Panc1 (cell line): ENCODE measurements around the gene DYTN. TPM values are rescaled to one million over a fixed set of nuclear protein-coding genes. Genes with fewer than 3 reads are reported as not detected.

Experiments used
- ATAC-seq: fragments of 200-7000 bp; cut with Tn5 transposase; 2 replicates; pipeline ENCODE4 v1.9.1; 2020; ENCODE audit warnings: mild to moderate bottlenecking, moderate library complexity
- BruUV-seq: library from RNA; stranded (reverse); fragments of 400-500 nt; replicated peaks from 2 replicates; lab custom pipeline; 2021; lab: Mats Ljungman, UMichigan
- CTCF ChIA-PET: fragments of 300-600 bp; sonication (Branson Sonifier 250); formaldehyde crosslinking; loops from one replicate; lab custom pipeline; 2022; ENCODE audit warnings: antibody characterized with exemption; lab: Charles Lee
- POLR2A ChIA-PET: fragments of 300-600 bp; sonication (Branson Sonifier 250); formaldehyde crosslinking; loops from one replicate; lab custom pipeline; 2022; ENCODE audit warnings: antibody characterized with exemption; lab: Charles Lee
- DNase-seq: peaks from one replicate; pipeline ENCODE4 v3.0.0-alpha.2; 2010; ENCODE audit warnings: low read depth, low spot score
- H3K27ac ChIP-seq: 2 replicates; pipeline ENCODE4 v1.5.1; 2011; ENCODE audit warnings: mild to moderate bottlenecking, low read length, inconsistent platforms
- H3K27me3 ChIP-seq: fragments of 200-500 bp; sonication (Bioruptor generic); 2 replicates; pipeline ENCODE4 v1.6.0; 2014; ENCODE audit warnings: low read length, inconsistent platforms; ENCODE audit not compliant: control insufficient read depth, insufficient read depth
- H3K36me3 ChIP-seq: fragments of 200-500 bp; sonication (Bioruptor generic); 2 replicates; pipeline ENCODE4 v1.5.1; 2014; ENCODE audit warnings: inconsistent platforms, mild to moderate bottlenecking, low read length, moderate library complexity; ENCODE audit not compliant: control insufficient read depth, insufficient read depth
- H3K4me1 ChIP-seq: 2 replicates; pipeline ENCODE4 v1.5.1; 2011; ENCODE audit warnings: inconsistent platforms, mild to moderate bottlenecking, low read length, moderate library complexity; ENCODE audit not compliant: control insufficient read depth, insufficient read depth
- H3K4me3 ChIP-seq, 2 experiments: 2 replicates each; pipeline ENCODE4 v1.5.1; 2011 to 2012; ENCODE audit warnings: low read depth in 2 of 2, low read length in 2 of 2, mild to moderate bottlenecking in 2 of 2, inconsistent platforms in 1 of 2, moderate library complexity in 1 of 2
- H3K9me3 ChIP-seq: fragments of 200-500 bp; sonication (Bioruptor generic); 2 replicates; pipeline ENCODE4 v1.5.1; 2014; ENCODE audit warnings: low read depth, mild to moderate bottlenecking, inconsistent platforms, low read length, moderate library complexity; ENCODE audit not compliant: control insufficient read depth, insufficient read depth
- POLR2AphosphoS5 ChIP-seq: IDR thresholded peaks from 2 replicates; pipeline ENCODE4 v1.6.1; 2012; ENCODE audit warnings: mild to moderate bottlenecking, low read depth, low read length, moderate library complexity
- SIN3A ChIP-seq: IDR thresholded peaks from 2 replicates; pipeline ENCODE4 v1.6.1; 2012; ENCODE audit warnings: low read depth, mild to moderate bottlenecking, low read length, moderate library complexity, borderline replicate concordance; ENCODE audit not compliant: insufficient read depth
- TCF7L2 ChIP-seq: IDR thresholded peaks from 2 replicates; pipeline ENCODE4 v1.6.1; 2011; ENCODE audit warnings: mild to moderate bottlenecking, low read depth, low read length, inconsistent platforms
- in situ Hi-C: cut with HindIII; loops from 2 replicates; pipeline ENCODE4 v1.10.0; 2016; ENCODE audit warnings: low sequenced_read_pairs, low pct_unique_long_range_greater_than_20kb
- intact Hi-C: fragments of 100-400 bp; cut with micrococcal nuclease; formaldehyde crosslinking; loops from one replicate; pipeline ENCODE4 v1.10.0; 2022; ENCODE audit not compliant: unreplicated experiment
- total RNA-seq: library from RNA; stranded (reverse); gene quantifications from one replicate; pipeline ENCODE4 v1.2.1, GENCODE V29; 2021; ENCODE audit not compliant: unreplicated experiment
- TF ChIP-seq, protein P1 (sequence below), 2 experiments: IDR thresholded peaks; 2 replicates each; pipeline ENCODE4 v1.6.1; 2011 to 2012; ENCODE audit warnings: low read depth in 2 of 2, control low read depth in 1 of 2, low read length in 1 of 2, mild to moderate bottlenecking in 1 of 2, moderate library complexity in 1 of 2; ENCODE audit not compliant: insufficient read depth in 1 of 2
- TF ChIP-seq, protein P2 (sequence below): fragments of 450-650 bp; IDR thresholded peaks from 2 replicates; pipeline ENCODE4 v1.5.1; 2017; ENCODE audit warnings: mild to moderate bottlenecking

Gene DYTN
- total RNA-seq, 1 experiment from 2014 or later, result not detected

DNA sequence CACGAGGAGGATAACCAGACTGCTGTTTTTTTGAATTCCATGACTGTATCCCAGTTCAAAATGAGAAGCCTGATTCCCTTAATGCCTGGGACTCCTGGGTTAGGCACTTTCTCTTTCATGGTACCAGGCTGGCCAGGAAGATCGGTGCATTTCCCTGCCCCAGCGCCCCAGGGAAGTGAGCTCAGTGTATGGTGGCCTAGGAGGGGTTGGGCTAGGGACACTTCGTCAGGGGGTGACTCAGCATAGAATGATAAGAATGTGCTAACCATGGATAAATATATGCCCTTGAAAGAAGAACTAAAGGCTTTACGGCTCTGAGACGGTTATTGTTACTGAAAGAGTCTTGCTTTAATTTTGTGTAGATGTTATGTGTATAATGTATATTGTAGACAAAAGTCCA is 103.4 kb downstream of the DYTN start:
- no peak overlapping the region for H3K4me3 ChIP-seq
- no peak for DNase-seq
- in situ Hi-C loops (no loop called here), intact Hi-C loops (no loop called here)
- BruUV-seq, result no TSS peak
- H3K9me3 ChIP-seq, result no peaks in the 10 kb centered on the region
- H3K27me3 ChIP-seq, result no peaks in the 10 kb centered on the region
- H3K4me1 ChIP-seq, result no peaks in the 10 kb centered on the region
- ATAC-seq, result no peak
- no peaks in the 10 kb centered on the region for H3K36me3 ChIP-seq
- H3K27ac ChIP-seq, result no peak overlapping the region
- ChIA-PET POLR2A (no interaction called here), CTCF (no interaction called here)
- TF ChIP-seq POLR2AphosphoS5 (no peak), SIN3A (no peak), TCF7L2 (no peak)
- TF ChIP-seq, protein P1, sequence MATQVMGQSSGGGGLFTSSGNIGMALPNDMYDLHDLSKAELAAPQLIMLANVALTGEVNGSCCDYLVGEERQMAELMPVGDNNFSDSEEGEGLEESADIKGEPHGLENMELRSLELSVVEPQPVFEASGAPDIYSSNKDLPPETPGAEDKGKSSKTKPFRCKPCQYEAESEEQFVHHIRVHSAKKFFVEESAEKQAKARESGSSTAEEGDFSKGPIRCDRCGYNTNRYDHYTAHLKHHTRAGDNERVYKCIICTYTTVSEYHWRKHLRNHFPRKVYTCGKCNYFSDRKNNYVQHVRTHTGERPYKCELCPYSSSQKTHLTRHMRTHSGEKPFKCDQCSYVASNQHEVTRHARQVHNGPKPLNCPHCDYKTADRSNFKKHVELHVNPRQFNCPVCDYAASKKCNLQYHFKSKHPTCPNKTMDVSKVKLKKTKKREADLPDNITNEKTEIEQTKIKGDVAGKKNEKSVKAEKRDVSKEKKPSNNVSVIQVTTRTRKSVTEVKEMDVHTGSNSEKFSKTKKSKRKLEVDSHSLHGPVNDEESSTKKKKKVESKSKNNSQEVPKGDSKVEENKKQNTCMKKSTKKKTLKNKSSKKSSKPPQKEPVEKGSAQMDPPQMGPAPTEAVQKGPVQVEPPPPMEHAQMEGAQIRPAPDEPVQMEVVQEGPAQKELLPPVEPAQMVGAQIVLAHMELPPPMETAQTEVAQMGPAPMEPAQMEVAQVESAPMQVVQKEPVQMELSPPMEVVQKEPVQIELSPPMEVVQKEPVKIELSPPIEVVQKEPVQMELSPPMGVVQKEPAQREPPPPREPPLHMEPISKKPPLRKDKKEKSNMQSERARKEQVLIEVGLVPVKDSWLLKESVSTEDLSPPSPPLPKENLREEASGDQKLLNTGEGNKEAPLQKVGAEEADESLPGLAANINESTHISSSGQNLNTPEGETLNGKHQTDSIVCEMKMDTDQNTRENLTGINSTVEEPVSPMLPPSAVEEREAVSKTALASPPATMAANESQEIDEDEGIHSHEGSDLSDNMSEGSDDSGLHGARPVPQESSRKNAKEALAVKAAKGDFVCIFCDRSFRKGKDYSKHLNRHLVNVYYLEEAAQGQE (IDR thresholded peaks at IDR 0.05; ENCODE audit: insufficient read depth in 1 of 2, low read depth in 2 of 2, low read length in 1 of 2), result no peak
- TF ChIP-seq, protein P2, sequence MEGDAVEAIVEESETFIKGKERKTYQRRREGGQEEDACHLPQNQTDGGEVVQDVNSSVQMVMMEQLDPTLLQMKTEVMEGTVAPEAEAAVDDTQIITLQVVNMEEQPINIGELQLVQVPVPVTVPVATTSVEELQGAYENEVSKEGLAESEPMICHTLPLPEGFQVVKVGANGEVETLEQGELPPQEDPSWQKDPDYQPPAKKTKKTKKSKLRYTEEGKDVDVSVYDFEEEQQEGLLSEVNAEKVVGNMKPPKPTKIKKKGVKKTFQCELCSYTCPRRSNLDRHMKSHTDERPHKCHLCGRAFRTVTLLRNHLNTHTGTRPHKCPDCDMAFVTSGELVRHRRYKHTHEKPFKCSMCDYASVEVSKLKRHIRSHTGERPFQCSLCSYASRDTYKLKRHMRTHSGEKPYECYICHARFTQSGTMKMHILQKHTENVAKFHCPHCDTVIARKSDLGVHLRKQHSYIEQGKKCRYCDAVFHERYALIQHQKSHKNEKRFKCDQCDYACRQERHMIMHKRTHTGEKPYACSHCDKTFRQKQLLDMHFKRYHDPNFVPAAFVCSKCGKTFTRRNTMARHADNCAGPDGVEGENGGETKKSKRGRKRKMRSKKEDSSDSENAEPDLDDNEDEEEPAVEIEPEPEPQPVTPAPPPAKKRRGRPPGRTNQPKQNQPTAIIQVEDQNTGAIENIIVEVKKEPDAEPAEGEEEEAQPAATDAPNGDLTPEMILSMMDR, result no peak

DNA sequence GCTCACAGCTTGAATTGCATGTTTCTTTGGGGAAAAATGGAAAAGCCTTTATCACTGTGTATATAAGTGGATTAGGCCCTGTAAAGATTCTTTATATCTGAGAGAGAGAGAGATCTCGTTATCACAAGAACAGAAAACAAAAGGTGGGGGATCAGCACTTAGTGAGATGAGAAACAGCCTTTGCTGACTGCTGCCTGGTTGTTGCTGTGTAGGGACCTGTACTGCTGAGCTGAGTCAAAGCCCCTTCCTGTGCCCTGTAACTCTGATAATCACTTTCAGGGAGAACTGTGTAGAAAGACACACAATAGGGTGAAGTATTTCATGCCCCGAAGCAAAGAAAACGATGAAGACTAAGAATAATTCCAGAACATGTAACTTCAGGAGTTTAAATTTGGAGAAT is 106.5 kb downstream of the DYTN start:
- Histone ChIP-seq H3K4me1 (no peaks in the 10 kb centered on the region), H3K36me3 (no peaks in the 10 kb centered on the region; the same call in 1 of the 2 replicates), H3K27ac (no peak overlapping the region), H3K27me3 (no peaks in the 10 kb centered on the region), H3K9me3 (no peaks in the 10 kb centered on the region), H3K4me3 (no peak overlapping the region)
- intact Hi-C loops (no loop called here), in situ Hi-C loops (no loop called here)
- no peak for ATAC-seq
- ChIA-PET POLR2A (no interaction called here), CTCF (no interaction called here)
- BruUV-seq, result no TSS peak
- DNase-seq, result no peak
- TF ChIP-seq POLR2AphosphoS5 (no peak), SIN3A (no peak), TCF7L2 (no peak)
- TF ChIP-seq, protein P1 (IDR thresholded peaks at IDR 0.05; ENCODE audit: insufficient read depth in 1 of 2, low read depth in 2 of 2, low read length in 1 of 2), result no peak
- TF ChIP-seq, protein P2, result no peak
